A673 (cell line): ENCODE measurements around the gene GCSH. TPM values are rescaled to one million over a fixed set of nuclear protein-coding genes. Genes with fewer than 3 reads are reported as not detected.
A peak's percentile ranks its signal among the peaks of the same experiment; 100 is the strongest.

Experiments used
- BruUV-seq: library from RNA; stranded (reverse); fragments of 400-500 nt; replicated peaks from 2 replicates; lab custom pipeline; 2021; lab: Mats Ljungman, UMichigan
- CTCF ChIA-PET: fragments of 300-600 bp; sonication (Branson Sonifier 250); formaldehyde crosslinking; loops from one replicate; lab custom pipeline; 2022; ENCODE audit warnings: antibody characterized with exemption; lab: Charles Lee
- POLR2A ChIA-PET: fragments of 300-600 bp; sonication (Branson Sonifier 250); formaldehyde crosslinking; loops from one replicate; lab custom pipeline; 2022; ENCODE audit warnings: antibody characterized with exemption; ENCODE audit not compliant: low non-redundant PET; lab: Charles Lee
- DNase-seq: peaks from one replicate; pipeline ENCODE4 v3.0.0-alpha.2; 2015; ENCODE audit warnings: low spot score
- H3K27ac ChIP-seq: fragments of 200-600 bp; sonication (generic); 2 replicates; pipeline ENCODE4 v1.5.1; 2016; ENCODE audit warnings: mixed run types, low read depth, mild to moderate bottlenecking, mixed read lengths, antibody characterized with exemption, low read length; ENCODE audit not compliant: poor library complexity, severe bottlenecking
- H3K27me3 ChIP-seq: fragments of 200-600 bp; sonication (generic); replicated peaks from 2 replicates; pipeline ENCODE4 v1.6.1; 2017; ENCODE audit warnings: mixed run types, low read depth, mild to moderate bottlenecking, mixed read lengths, antibody characterized with exemption, low read length; ENCODE audit not compliant: insufficient read depth, poor library complexity
- H3K36me3 ChIP-seq: fragments of 200-600 bp; sonication (generic); 2 replicates; pipeline ENCODE4 v1.6.1; 2016; ENCODE audit warnings: mixed run types, mild to moderate bottlenecking, mixed read lengths, antibody characterized with exemption, low read length; ENCODE audit not compliant: insufficient read depth, poor library complexity, severe bottlenecking
- H3K4me1 ChIP-seq: fragments of 200-600 bp; sonication (generic); 2 replicates; pipeline ENCODE4 v1.6.1; 2017; ENCODE audit warnings: mixed run types, mild to moderate bottlenecking, mixed read lengths, antibody characterized with exemption, low read length; ENCODE audit not compliant: insufficient read depth, poor library complexity, severe bottlenecking
- H3K4me3 ChIP-seq: fragments of 200-600 bp; sonication (generic); 2 replicates; pipeline ENCODE4 v1.5.1; 2016; ENCODE audit warnings: low read depth, mixed run types, mild to moderate bottlenecking, mixed read lengths, low read length; ENCODE audit not compliant: poor library complexity, severe bottlenecking
- H3K9me3 ChIP-seq: fragments of 200-600 bp; sonication (generic); 2 replicates; pipeline ENCODE4 v1.6.1; 2016; ENCODE audit warnings: mixed run types, low read depth, mild to moderate bottlenecking, mixed read lengths, antibody characterized with exemption, low read length; ENCODE audit not compliant: poor library complexity, severe bottlenecking
- EZH2 ChIP-seq: fragments of 200-600 bp; sonication (generic); IDR thresholded peaks from 2 replicates; pipeline ENCODE4 v1.6.1; 2017; ENCODE audit warnings: borderline replicate concordance, low read depth, mild to moderate bottlenecking, mixed read lengths, antibody characterized with exemption, low read length; ENCODE audit not compliant: poor library complexity, severe bottlenecking
- intact Hi-C: fragments of 100-400 bp; cut with micrococcal nuclease; formaldehyde crosslinking; loops from one replicate; pipeline ENCODE4 v1.10.0; 2022; ENCODE audit not compliant: unreplicated experiment
- total RNA-seq: library from RNA; stranded (reverse); gene quantifications from 2 replicates; pipeline ENCODE4 v1.2.3, GENCODE V29; 2021
- TF ChIP-seq, protein P1 (sequence below): fragments of 300-800, 200-600 bp; sonication (generic); conservative IDR thresholded peaks from 2 replicates; pipeline ENCODE4 v1.5.1; 2017; ENCODE audit warnings: low read depth, mild to moderate bottlenecking, antibody characterized with exemption, low read length, moderate library complexity, mixed read lengths

The GCSH gene
- total RNA-seq, 1 experiment from 2014 or later, result 65.8 TPM

DNA sequence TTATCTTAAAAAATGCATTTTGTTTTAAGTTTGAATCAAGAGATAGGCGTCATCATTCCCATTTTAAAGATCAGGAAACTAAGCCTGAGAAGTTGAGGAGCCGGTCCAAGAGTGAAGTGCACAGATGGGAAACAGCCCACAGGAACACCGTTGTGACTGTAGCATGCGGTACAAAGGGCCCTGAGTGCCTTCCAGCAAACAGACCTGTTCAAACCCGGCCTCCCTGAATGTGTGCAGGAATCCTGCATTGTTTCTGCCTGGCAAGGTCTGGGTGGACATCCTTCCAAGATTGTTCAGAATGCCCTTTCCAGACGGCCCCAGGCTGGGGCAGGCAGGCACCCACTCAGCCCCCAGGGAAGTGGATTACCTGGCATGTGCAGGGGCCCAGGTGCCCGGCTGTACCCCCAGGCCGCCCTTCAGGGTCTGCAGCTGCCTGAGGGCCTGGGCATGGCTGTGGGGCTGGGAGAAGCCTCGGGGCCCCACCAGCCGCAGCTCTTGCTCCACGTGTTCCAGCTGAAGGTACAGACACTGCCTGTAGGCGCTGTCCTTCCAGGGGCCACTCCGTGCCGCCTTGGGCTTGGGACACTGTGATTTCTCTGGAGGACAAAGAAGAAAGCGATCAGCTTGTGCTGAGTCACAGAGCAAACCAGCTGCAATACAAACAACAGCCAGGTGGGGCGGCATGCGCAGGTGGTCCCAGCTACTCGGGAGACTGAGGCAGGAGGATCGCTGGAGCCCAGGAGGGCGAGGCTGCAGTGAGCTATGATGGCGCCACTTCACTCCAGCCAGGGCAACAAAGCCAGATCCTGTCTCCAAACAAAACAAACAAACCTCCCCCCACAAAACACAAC lies 45.0 kb upstream of the GCSH start:
- BruUV-seq, result no TSS peak
- POLR2A ChIA-PET, result interaction anchor here (0.6 kb wide), 1 partner anchor 52 kb away, joined by 6 read pairs; no protein-coding TSS in a partner anchor
- TF ChIP-seq EZH2, result no peak
- TF ChIP-seq, protein P1, sequence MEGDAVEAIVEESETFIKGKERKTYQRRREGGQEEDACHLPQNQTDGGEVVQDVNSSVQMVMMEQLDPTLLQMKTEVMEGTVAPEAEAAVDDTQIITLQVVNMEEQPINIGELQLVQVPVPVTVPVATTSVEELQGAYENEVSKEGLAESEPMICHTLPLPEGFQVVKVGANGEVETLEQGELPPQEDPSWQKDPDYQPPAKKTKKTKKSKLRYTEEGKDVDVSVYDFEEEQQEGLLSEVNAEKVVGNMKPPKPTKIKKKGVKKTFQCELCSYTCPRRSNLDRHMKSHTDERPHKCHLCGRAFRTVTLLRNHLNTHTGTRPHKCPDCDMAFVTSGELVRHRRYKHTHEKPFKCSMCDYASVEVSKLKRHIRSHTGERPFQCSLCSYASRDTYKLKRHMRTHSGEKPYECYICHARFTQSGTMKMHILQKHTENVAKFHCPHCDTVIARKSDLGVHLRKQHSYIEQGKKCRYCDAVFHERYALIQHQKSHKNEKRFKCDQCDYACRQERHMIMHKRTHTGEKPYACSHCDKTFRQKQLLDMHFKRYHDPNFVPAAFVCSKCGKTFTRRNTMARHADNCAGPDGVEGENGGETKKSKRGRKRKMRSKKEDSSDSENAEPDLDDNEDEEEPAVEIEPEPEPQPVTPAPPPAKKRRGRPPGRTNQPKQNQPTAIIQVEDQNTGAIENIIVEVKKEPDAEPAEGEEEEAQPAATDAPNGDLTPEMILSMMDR, result peak; percentile 28; the same call in 1 of the 2 replicates
- Histone ChIP-seq H3K4me1 (peaks cover 3% of the 10 kb centered on the region), H3K9me3 (no peaks in the 10 kb centered on the region), H3K4me3 (no peak overlapping the region), H3K36me3 (no peaks in the 10 kb centered on the region), H3K27ac (no peak overlapping the region), H3K27me3 (no peaks in the 10 kb centered on the region)
- CTCF ChIA-PET, result no interaction called here
- DNase-seq, result no peak
- intact Hi-C loops, result no loop called here

DNA sequence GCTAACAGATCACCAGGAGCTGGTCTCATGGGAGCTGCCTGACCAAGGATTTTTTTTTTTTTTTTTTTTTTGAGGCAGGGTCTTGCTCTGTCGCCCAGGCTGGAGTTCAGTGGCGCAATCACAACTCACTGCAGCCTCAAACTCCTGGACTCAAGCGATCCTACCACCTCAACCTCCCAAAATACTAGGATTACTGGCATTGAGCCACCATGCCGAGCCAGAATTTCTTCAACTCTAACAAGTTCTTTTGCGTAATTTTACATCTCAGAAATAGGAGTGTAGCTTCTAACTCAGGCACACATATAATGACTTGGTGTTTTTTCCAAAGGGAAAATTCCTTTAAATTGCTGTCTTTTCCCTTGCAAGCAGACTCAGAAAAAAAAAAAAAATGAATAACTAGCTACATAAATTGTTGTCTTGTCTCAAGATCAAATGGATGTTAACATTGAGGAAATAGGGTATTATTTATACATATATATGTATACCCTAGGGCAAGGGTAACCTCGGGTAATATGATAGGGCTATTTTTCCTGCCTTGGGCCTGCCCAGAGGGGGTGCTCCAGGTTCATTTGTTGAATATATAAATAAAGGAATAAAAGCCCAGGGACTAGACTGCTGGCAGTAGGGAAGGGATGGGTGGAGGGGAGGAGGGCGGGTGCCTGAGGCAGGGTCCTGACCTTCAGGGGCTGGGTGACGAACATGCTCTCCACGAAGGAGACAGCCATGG lies 42.8 kb upstream of the GCSH start:
- H3K9me3 ChIP-seq, result no peaks in the 10 kb centered on the region
- ChIA-PET CTCF (no interaction called here), POLR2A (interaction anchor here (0.6 kb wide), 1 partner anchor 12 kb away, joined by 3 read pairs; no protein-coding TSS in a partner anchor)
- no peaks in the 10 kb centered on the region for H3K36me3 ChIP-seq
- H3K27me3 ChIP-seq, result no peaks in the 10 kb centered on the region
- no peak for DNase-seq
- BruUV-seq, result no TSS peak
- H3K4me3 ChIP-seq, result no peak overlapping the region
- H3K27ac ChIP-seq, result no peak overlapping the region
- H3K4me1 ChIP-seq, result peaks cover 3% of the 10 kb centered on the region
- TF ChIP-seq EZH2, result no peak
- TF ChIP-seq, protein P1, result no peak
- intact Hi-C loops, result no loop called here

DNA sequence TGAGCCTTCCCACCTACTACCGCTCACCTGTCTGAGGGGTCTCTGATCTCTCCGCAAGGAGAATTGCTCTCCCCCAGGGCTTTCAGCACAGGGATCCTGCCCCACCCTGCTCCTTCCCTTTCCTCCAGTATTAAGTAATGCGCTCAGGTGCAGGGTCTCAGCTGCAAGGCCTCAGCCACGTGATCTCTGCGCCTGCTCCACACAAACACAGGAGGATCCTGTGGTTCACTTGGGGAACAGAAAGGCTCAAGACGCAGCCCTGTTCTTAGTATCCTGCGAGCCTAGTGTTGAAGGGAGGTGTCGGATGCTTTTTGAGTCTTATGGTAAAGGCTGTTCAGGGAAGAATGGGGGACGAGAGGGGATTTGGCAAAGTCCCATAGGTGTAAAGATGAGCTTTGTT lies 41.6 kb upstream of the GCSH start:
- no peak overlapping the region for H3K4me3 ChIP-seq
- POLR2A ChIA-PET, result no interaction called here
- H3K27me3 ChIP-seq, result no peaks in the 10 kb centered on the region
- no peak for DNase-seq
- H3K36me3 ChIP-seq, result no peaks in the 10 kb centered on the region
- CTCF ChIA-PET, result no interaction called here
- no peak for TF ChIP-seq EZH2
- intact Hi-C loops, result no loop called here
- H3K4me1 ChIP-seq, result peaks cover 3% of the 10 kb centered on the region
- no peak overlapping the region for H3K27ac ChIP-seq
- BruUV-seq, result no TSS peak
- H3K9me3 ChIP-seq, result no peaks in the 10 kb centered on the region
